ENCODE data around the gene SLIT1. TPM values are rescaled to one million over a fixed set of nuclear protein-coding genes. Genes with fewer than 3 reads are reported as not detected.

The SLIT1 gene
- total RNA-seq, 1 donor from 2014 or later: not detected

GRCh38 chr10:97173036-97173435, 12.7 kb downstream of the SLIT1 start:
- DNase-seq (ENCODE audit: low read depth in 2 of 2): no peak

GRCh38 chr10:97171001-97171400, 14.8 kb downstream of the SLIT1 start:
- no peak for DNase-seq (ENCODE audit: low read depth in 2 of 2)

GRCh38 chr10:97169911-97170693, 15.7 kb downstream of the SLIT1 start:
- no peak for DNase-seq (ENCODE audit: low read depth in 2 of 2)

- no peak for DNase-seq (ENCODE audit: low read depth in 2 of 2)
Measured at GRCh38 chr10:97169063-97169462, 16.7 kb downstream of the SLIT1 start.

GRCh38 chr10:97168645-97169044, 17.1 kb downstream of the SLIT1 start:
- DNase-seq (ENCODE audit: low read depth in 2 of 2): no peak

- no peak for DNase-seq (ENCODE audit: low read depth in 2 of 2)
Measured at GRCh38 chr10:97165499-97165898, 20.3 kb downstream of the SLIT1 start.

GRCh38 chr10:97163781-97164501, 21.8 kb downstream of the SLIT1 start:
- DNase-seq (ENCODE audit: low read depth in 2 of 2): no peak

GRCh38 chr10:97163181-97163580, 22.6 kb downstream of the SLIT1 start:
- no peak for DNase-seq (ENCODE audit: low read depth in 2 of 2)

- no peak for DNase-seq (ENCODE audit: low read depth in 2 of 2)
Measured at GRCh38 chr10:97159646-97160305, 26.0 kb downstream of the SLIT1 start.

GRCh38 chr10:97157578-97158095, 28.1 kb downstream of the SLIT1 start:
- DNase-seq (ENCODE audit: low read depth in 2 of 2): no peak

GRCh38 chr10:97154781-97155180, 31.0 kb downstream of the SLIT1 start:
- DNase-seq (ENCODE audit: low read depth in 2 of 2): no peak

GRCh38 chr10:97154162-97154561, 31.6 kb downstream of the SLIT1 start:
- DNase-seq (ENCODE audit: low read depth in 2 of 2): no peak

GRCh38 chr10:97153270-97153850, 32.4 kb downstream of the SLIT1 start:
- DNase-seq (ENCODE audit: low read depth in 2 of 2): no peak

GRCh38 chr10:97151307-97151914, 34.3 kb downstream of the SLIT1 start:
- DNase-seq (ENCODE audit: low read depth in 2 of 2): no peak

- no peak for DNase-seq (ENCODE audit: low read depth in 2 of 2)
Measured at GRCh38 chr10:97150616-97151015, 35.1 kb downstream of the SLIT1 start.

GRCh38 chr10:97150013-97150595, 35.7 kb downstream of the SLIT1 start:
- no peak for DNase-seq (ENCODE audit: low read depth in 2 of 2)

- DNase-seq (ENCODE audit: low read depth in 2 of 2): no peak
Measured at GRCh38 chr10:97149079-97149531, 36.7 kb downstream of the SLIT1 start.

GRCh38 chr10:97144297-97144696, 41.5 kb downstream of the SLIT1 start:
- no peak for DNase-seq (ENCODE audit: low read depth in 2 of 2)

GRCh38 chr10:97142834-97143233, 42.9 kb downstream of the SLIT1 start:
- no peak for DNase-seq (ENCODE audit: low read depth in 2 of 2)

- no peak for DNase-seq (ENCODE audit: low read depth in 2 of 2)
Measured at GRCh38 chr10:97140902-97141745, 44.6 kb downstream of the SLIT1 start.
